SK-N-MC (cell line): ENCODE results near the gene DNAJC21.

Experiments used
- DNase-seq: peaks from one replicate; pipeline ENCODE4 v3.0.0-alpha.2; 2011; ENCODE audit warnings: low read depth, low spot score
- H3K27ac ChIP-seq: fragments of 200-600 bp; sonication (generic); 2 replicates; pipeline ENCODE4 v1.5.1; 2016; ENCODE audit warnings: mixed run types
- H3K36me3 ChIP-seq: fragments of 200-600 bp; sonication (generic); 2 replicates; pipeline ENCODE4 v1.6.1; 2017; ENCODE audit warnings: antibody characterized with exemption, low read length, mixed read lengths; ENCODE audit not compliant: insufficient read depth
- H3K4me3 ChIP-seq: fragments of 200-600 bp; sonication (generic); 2 replicates; pipeline ENCODE4 v1.5.1; 2016
- H3K9ac ChIP-seq: fragments of 200-600 bp; sonication (generic); 2 replicates; pipeline ENCODE4 v1.8.0; 2017; ENCODE audit warnings: mixed run types, mixed read lengths; ENCODE audit not compliant: insufficient read length
- H3K9me3 ChIP-seq: fragments of 200-600 bp; sonication (generic); 2 replicates; pipeline ENCODE4 v1.6.1; 2017; ENCODE audit warnings: low read depth, mild to moderate bottlenecking, antibody characterized with exemption, low read length, moderate library complexity, mixed read lengths
- EZH2 ChIP-seq: fragments of 200-600 bp; sonication (generic); IDR thresholded peaks from one replicate; pipeline ENCODE4 v1.6.1; 2017; ENCODE audit warnings: antibody characterized with exemption
- FOXP2 ChIP-seq: optimal IDR thresholded peaks from 2 replicates; pipeline ENCODE3; 2011; ENCODE audit warnings: mild to moderate bottlenecking, moderate library complexity; ENCODE audit not compliant: insufficient read depth; ENCODE audit errors: extremely low read length, control extremely low read depth
- POLR2AphosphoS5 ChIP-seq: IDR thresholded peaks from 2 replicates; pipeline ENCODE4 v1.6.1; 2012; ENCODE audit warnings: mild to moderate bottlenecking, low read depth, low read length, borderline replicate concordance

DNAJC21 gene

GRCh38 chr5:34897646-34898045 is 31.7 kb upstream of the DNAJC21 start:
- no peak for DNase-seq
- TF ChIP-seq FOXP2, result no peak
- no peak for TF ChIP-seq EZH2
- no peak for TF ChIP-seq POLR2AphosphoS5
- H3K4me3 ChIP-seq, result no peak overlapping the region

GRCh38 chr5:34898258-34898895 is 31.0 kb upstream of the DNAJC21 start:
- no peak overlapping the region for H3K9ac ChIP-seq
- no peaks in the 10 kb centered on the region for H3K9me3 ChIP-seq
- TF ChIP-seq EZH2 (no peak), FOXP2 (no peak), POLR2AphosphoS5 (no peak)
- peak; percentile 56 for DNase-seq
- no peaks in the 10 kb centered on the region for H3K36me3 ChIP-seq
- H3K4me3 ChIP-seq, result no peak overlapping the region
- H3K27ac ChIP-seq, result no peak overlapping the region

More at GRCh38 chr5:34897646-34898045, 31.7 kb upstream of the DNAJC21 start:
- H3K27ac ChIP-seq, result no peak overlapping the region
- H3K9ac ChIP-seq, result no peak overlapping the region
- H3K9me3 ChIP-seq, result no peaks in the 10 kb centered on the region
- no peaks in the 10 kb centered on the region for H3K36me3 ChIP-seq

GRCh38 chr5:34899066-34899465 is 30.3 kb upstream of the DNAJC21 start:
- H3K9me3 ChIP-seq, result no peaks in the 10 kb centered on the region

GRCh38 chr5:34900652-34901051 is 28.7 kb upstream of the DNAJC21 start:
- no peak for DNase-seq
- H3K9me3 ChIP-seq, result no peaks in the 10 kb centered on the region
- no peak for TF ChIP-seq POLR2AphosphoS5
- TF ChIP-seq EZH2, result no peak
- TF ChIP-seq FOXP2, result no peak

More at GRCh38 chr5:34899066-34899465, 30.3 kb upstream of the DNAJC21 start:
- Histone ChIP-seq H3K9ac (no peak overlapping the region), H3K27ac (no peak overlapping the region), H3K36me3 (no peaks in the 10 kb centered on the region), H3K4me3 (no peak overlapping the region)
- TF ChIP-seq POLR2AphosphoS5, result no peak
- no peak for TF ChIP-seq EZH2
- TF ChIP-seq FOXP2, result no peak
- no peak for DNase-seq

GRCh38 chr5:34903260-34903659 is 26.1 kb upstream of the DNAJC21 start:
- DNase-seq, result no peak
- TF ChIP-seq FOXP2 (no peak), POLR2AphosphoS5 (no peak), EZH2 (no peak)
- peaks cover 18% of the 10 kb centered on the region for H3K36me3 ChIP-seq
- H3K27ac ChIP-seq, result no peak overlapping the region
- no peaks in the 10 kb centered on the region for H3K9me3 ChIP-seq
- H3K9ac ChIP-seq, result no peak overlapping the region
- H3K4me3 ChIP-seq, result no peak overlapping the region

More at GRCh38 chr5:34900652-34901051, 28.7 kb upstream of the DNAJC21 start:
- Histone ChIP-seq H3K36me3 (peaks cover 12% of the 10 kb centered on the region), H3K4me3 (no peak overlapping the region), H3K9ac (no peak overlapping the region), H3K27ac (no peak overlapping the region)

- H3K4me3 ChIP-seq, result no peak overlapping the region
- no peak for DNase-seq
- no peaks in the 10 kb centered on the region for H3K9me3 ChIP-seq
- no peak overlapping the region for H3K27ac ChIP-seq
- no peak overlapping the region for H3K9ac ChIP-seq
- peaks cover 37% of the 10 kb centered on the region for H3K36me3 ChIP-seq
- TF ChIP-seq POLR2AphosphoS5 (no peak), EZH2 (no peak), FOXP2 (no peak)
These were observed 23.8 kb upstream of the DNAJC21 start for GRCh38 chr5:34905564-34905963.

- no peak overlapping the region for H3K27ac ChIP-seq
- H3K4me3 ChIP-seq, result no peak overlapping the region
- TF ChIP-seq FOXP2 (no peak), POLR2AphosphoS5 (no peak), EZH2 (no peak)
- DNase-seq, result no peak
- peaks cover 38% of the 10 kb centered on the region for H3K36me3 ChIP-seq
- peak overlapping the region; percentile 90 for H3K9ac ChIP-seq
- no peaks in the 10 kb centered on the region for H3K9me3 ChIP-seq
These were observed 16.3 kb upstream of the DNAJC21 start for GRCh38 chr5:34913072-34913471.

GRCh38 chr5:34914671-34915138 is 14.7 kb upstream of the DNAJC21 start:
- peaks cover 36% of the 10 kb centered on the region for H3K36me3 ChIP-seq
- peak overlapping the region; percentile 90 for H3K9ac ChIP-seq
- TF ChIP-seq FOXP2, result no peak
- no peak for TF ChIP-seq POLR2AphosphoS5
- no peak for TF ChIP-seq EZH2
- DNase-seq, result no peak
- H3K4me3 ChIP-seq, result peak overlapping the region; percentile 91
- peak overlapping the region; percentile 72; the same call in 1 of the 2 replicates for H3K27ac ChIP-seq
- no peaks in the 10 kb centered on the region for H3K9me3 ChIP-seq
